ENCODE data around the gene PBX1.

- TF ChIP-seq, protein P1, sequence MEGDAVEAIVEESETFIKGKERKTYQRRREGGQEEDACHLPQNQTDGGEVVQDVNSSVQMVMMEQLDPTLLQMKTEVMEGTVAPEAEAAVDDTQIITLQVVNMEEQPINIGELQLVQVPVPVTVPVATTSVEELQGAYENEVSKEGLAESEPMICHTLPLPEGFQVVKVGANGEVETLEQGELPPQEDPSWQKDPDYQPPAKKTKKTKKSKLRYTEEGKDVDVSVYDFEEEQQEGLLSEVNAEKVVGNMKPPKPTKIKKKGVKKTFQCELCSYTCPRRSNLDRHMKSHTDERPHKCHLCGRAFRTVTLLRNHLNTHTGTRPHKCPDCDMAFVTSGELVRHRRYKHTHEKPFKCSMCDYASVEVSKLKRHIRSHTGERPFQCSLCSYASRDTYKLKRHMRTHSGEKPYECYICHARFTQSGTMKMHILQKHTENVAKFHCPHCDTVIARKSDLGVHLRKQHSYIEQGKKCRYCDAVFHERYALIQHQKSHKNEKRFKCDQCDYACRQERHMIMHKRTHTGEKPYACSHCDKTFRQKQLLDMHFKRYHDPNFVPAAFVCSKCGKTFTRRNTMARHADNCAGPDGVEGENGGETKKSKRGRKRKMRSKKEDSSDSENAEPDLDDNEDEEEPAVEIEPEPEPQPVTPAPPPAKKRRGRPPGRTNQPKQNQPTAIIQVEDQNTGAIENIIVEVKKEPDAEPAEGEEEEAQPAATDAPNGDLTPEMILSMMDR (IDR thresholded peaks at IDR 0.05; ENCODE audit: low read depth, low read length, missing input control) = no peak
- no peak for TF ChIP-seq TAF1 (conservative IDR thresholded peaks at IDR 0.05)
- TF ChIP-seq REST (IDR thresholded peaks at IDR 0.05) = no peak
- no peak for TF ChIP-seq HNF4G (IDR thresholded peaks at IDR 0.05)
- no peak for TF ChIP-seq MAX (IDR thresholded peaks at IDR 0.05)
Measured at GRCh38 chr1:164678136-164678700, 119.2 kb downstream of the PBX1 start.
